ENCODE data around the gene SOX18.

Gene SOX18

DNA sequence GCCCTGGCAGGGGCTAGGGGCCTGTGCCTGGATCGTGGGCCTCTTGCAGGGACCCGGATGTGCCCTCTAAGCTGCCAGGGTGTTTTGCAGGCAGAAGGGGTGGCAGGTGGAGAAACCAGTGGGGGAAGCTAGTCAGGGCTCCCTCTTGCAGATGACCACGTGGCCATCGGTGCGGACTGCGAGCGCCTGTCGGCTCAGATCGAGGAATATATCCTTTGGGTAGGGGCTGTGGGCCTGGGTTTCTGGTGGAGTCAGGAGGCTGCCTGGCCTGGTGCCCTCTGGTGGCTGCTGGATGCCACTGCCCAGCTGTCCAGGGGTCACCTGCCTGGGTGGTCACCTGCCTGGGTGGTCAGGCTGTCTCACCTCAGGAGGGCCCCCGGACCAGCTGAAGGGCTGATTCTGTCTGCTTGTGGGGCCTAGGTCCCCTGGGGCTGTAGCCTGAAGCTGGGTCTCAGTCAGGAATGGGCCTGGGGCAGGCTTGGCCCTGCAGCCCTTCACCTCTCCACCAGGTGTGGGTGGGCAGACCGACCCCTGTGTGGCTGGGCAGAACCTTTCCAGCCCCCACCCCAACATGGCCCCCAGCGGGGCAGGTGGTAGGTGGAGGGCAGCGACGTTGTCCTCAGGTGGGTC, 20.3 kb upstream of the SOX18 start:
- H3K27ac ChIP-seq = no peak overlapping the region
- no peak for DNase-seq (ENCODE audit: low read depth, low spot score)

GRCh38 chr20:64069209-64069613, 19.8 kb upstream of the SOX18 start:
- DNase-seq (ENCODE audit: low read depth, low spot score) = no peak
- H3K27ac ChIP-seq = no peak overlapping the region

DNA sequence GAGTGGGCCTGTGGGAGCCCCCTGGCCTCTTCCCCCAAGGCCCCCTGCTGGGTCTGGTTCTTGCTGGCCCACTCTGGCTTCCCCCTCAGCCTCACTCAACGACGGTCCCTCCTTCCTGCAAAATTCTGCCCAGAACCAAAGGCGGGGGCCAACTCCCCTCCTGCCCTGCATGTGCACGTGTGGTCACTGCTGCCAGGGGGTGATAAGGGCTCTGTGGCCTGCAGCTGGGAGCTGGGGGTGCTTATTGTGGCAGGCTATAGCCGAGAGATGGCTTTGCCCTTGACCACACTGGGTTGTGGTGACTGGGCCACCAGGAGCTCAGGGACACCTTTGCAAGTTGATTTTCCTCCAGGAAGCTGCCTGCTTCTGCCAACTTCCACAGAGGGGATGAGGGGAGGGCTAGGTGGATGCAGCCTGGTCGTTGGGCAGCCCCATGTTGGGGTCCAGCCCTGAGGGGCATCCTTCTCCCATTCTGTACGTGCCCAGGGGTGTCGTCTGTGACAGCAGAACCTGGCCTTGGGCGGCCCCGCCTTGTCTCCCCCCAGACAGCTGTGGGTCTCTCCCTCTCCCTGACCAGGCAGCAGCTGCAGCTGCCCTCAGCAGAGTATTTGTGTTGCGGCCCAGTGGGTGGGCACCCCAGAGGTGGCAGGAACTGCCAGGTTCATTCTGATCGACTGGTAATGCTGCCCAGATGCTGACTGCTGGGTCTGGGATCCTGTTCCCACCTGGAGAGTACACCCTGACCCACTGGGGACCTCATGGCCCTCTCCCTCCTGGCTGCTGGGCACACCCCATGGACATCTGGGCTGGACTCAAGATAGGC, 19.2 kb upstream of the SOX18 start:
- no peak overlapping the region for H3K27ac ChIP-seq
- DNase-seq (ENCODE audit: low read depth, low spot score) = no peak

DNA sequence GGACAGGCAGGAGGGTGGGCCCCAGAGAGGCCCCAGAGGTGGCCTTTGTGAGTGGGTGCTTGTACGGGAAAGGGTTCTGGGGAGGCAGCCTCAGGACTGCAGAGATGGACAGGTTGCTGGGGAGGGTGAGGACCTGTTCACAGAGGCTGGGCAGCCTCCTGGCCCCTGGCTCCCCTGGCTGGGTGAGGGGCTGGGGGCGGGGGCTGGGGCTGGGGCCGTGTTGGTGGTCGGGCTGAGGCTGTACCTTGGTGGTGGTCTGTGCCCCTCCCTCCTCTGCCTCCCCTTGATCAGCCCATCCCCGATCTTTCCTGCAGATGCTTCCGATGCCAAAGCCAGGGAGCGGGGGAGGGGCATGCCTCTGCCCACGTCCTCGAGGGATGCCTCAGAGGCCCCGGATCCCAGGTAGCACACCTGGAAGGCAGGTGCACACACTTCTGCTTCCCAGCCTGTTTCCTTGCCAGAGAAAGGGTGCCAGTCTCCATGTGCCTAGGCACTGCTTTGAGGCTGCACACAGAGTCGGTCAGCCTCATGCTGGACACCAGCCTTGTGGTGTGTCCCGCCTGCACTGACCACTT, 18.4 kb upstream of the SOX18 start:
- H3K27ac ChIP-seq = no peak overlapping the region
- no peak for DNase-seq (ENCODE audit: low read depth, low spot score)

DNA sequence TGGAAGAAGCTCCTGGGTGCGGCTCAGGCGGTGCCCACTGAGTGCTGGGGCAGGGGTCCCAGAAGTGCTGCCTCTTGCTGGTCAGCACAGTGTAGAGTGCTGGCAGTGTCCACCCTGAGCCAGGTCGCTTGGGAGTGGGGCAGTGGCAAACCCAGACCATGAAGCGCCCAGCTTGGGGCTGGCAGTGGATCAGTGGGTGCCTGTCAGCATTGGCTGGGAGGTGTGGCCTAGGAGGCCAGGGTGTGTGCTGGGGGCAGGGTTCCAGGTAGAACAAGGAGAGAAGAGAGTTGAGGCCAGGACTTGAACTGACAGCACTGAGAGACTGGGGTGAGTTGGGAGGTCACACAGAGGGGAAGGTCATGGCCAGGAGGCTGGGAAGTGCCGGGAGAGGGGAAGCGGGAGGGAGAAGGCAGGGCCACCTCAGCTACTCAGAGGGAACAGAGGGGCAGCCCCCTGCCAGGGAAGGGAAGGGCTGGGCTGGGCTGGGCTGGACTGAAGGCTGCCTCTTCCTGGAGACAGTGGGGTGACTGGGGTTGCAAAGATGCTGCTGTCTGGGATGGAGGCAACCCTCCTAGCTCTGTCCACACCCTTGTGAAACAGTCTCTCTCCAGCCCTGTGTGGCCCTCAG, 17.7 kb upstream of the SOX18 start:
- no peak for DNase-seq (ENCODE audit: low read depth, low spot score)
- H3K27ac ChIP-seq = no peak overlapping the region

- peak; percentile 10 for DNase-seq (ENCODE audit: low read depth, low spot score)
- H3K27ac ChIP-seq = no peak overlapping the region
Measured at GRCh38 chr20:64065974-64066343, 16.5 kb upstream of the SOX18 start.

DNA sequence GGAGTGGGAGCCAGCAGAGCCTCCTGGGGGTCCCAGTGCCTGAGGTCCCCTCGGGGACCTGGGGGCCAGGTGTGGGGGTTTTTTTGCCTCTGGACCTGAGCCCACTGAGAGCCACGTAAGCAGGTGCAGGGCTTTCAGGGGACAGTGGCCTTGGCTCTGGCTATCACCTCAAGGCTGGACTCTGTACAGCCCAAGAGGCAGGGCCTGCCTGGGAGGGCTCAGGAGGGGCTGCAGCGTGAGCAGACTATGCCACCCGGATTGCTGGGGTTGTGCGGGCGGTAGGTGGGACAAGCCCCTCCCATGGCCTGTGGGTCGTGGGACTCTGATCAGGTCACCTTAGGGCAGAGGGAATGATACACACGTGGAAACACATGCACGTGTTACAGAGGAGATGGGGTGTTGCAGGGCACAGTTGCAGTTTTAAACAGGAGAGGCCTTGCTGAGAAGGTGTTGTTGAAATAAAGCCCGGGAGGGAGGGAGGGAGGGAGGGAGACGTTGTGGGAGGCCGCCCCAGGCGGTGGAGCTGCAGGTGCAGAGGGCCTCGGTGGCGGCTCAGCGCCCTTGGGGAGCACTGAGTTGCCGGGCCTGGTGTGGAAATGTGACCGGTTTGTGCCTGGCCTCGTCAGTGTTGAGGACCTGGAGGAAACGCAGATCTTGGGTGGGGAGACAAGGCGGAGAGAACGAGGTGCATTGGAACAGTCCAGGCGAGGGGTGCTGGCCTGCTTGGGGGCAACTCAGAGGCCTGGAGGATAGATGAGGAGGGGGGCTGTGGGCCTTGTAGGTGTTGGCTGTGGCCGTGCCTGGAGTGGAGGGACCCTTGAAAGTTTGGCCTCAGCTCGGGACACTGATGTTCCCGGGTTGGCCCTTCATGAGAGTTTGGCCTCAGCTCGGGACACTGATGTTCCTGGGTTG, 15.9 kb upstream of the SOX18 start:
- no peak for DNase-seq (ENCODE audit: low read depth, low spot score)
- H3K27ac ChIP-seq = no peak overlapping the region

GRCh38 chr20:64064145-64064698, 14.8 kb upstream of the SOX18 start:
- H3K27ac ChIP-seq = peak overlapping the region; percentile 62
- DNase-seq (ENCODE audit: low read depth, low spot score) = no peak

- no peak for DNase-seq (ENCODE audit: low read depth, low spot score)
- H3K27ac ChIP-seq = peak overlapping the region; percentile 62
Measured at GRCh38 chr20:64063389-64064144, 14.1 kb upstream of the SOX18 start.

- DNase-seq (ENCODE audit: low read depth, low spot score) = peak; percentile 77
- H3K27ac ChIP-seq = peak within 1 kb of the TSS; percentile 62
Measured at GRCh38 chr20:64062596-64063388, 13.4 kb upstream of the SOX18 start, which contains the start of gene TCEA2. Gene TCEA2 (plus strand): TSS chr20:64063198. CDS start chr20:64063313, 115 bp downstream.

GRCh38 chr20:64062276-64062595, 12.8 kb upstream of the SOX18 start:
- DNase-seq (ENCODE audit: low read depth, low spot score) = no peak
- H3K27ac ChIP-seq = peak overlapping the region; percentile 62

DNA sequence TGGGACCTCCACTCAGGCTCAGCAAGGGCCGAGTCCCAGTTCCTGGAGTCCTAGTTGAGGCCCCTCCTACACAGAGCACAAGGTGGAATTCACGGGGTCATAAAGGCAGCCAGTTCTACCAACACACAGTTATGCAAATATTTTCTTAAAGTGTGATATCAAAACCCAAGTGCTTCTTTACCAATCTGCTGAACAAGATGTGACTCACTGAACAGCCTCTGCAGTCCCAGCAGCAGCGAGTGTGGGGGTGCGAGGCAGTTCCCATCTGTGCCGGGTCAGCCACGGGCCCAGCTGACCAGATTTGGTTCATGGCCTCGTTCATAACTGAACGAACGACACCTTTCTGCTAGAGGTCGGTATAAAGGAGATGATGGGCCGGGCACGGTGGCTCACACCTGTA, 9.1 kb upstream of the SOX18 start:
- DNase-seq (ENCODE audit: low read depth, low spot score) = no peak
- H3K27ac ChIP-seq = no peak overlapping the region

DNA sequence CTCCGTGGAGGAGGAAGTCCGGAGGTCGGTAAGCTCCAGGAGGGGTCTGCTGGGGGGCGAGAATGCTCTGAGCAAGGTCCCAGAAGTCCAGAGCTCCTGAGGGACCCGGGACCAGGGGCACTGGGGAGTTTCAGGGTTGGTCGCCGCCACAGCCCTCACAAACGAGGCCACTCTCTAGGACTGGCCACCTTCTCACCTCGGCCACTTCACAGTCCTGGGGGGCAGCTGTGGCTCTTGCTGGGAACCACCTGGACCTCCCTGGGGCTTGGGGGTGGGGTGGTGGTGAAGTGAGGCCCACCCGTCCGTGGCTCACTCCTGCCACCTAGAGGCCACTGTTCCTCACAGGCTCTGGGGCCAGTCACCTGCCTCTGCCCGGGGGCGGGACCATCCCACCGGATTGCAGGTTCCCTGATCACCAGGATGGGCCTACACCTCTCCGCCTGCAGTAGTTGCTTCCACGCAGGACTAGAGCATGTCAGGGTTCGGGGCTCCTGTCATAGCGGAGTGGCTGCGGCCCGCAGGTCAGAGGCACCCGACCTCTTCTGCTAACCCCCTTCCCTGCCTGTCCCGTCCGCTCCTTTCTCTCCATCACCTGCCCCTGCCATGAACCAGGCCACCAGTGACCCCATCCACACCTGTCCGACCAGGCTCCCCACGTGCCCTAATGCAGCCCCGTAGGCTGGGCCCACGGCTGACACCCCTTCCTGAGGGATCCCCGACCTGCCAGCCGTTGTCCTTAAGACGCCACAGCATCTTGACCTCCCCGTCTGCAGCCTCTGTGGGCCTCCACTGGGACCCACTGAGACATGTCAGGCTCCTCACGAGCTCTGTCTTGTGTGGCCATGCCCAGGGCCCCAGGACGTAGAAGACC, 8.4 kb upstream of the SOX18 start:
- DNase-seq (ENCODE audit: low read depth, low spot score) = no peak
- no peak overlapping the region for H3K27ac ChIP-seq

- no peak overlapping the region for H3K27ac ChIP-seq
- DNase-seq (ENCODE audit: low read depth, low spot score) = no peak
Measured at GRCh38 chr20:64056889-64057627, 7.6 kb upstream of the SOX18 start.

GRCh38 chr20:64056639-64056888, 7.1 kb upstream of the SOX18 start:
- H3K27ac ChIP-seq = no peak overlapping the region
- no peak for DNase-seq (ENCODE audit: low read depth, low spot score)

- no peak for DNase-seq (ENCODE audit: low read depth, low spot score)
- no peak overlapping the region for H3K27ac ChIP-seq
Measured at GRCh38 chr20:64055893-64056638, 6.6 kb upstream of the SOX18 start.

Measured in epithelial cell of prostate (primary cell).